Esophagus squamous epithelium (tissue), 5 donors: ENCODE results near the gene EFNB2. TPM values are rescaled to one million over a fixed set of nuclear protein-coding genes. Genes with fewer than 3 reads are reported as not detected.

Source experiments
- DNase-seq: peaks from one replicate; lab custom pipeline; 2025; lab: John Stamatoyannopoulos, UW
- H3K27ac ChIP-seq, 4 donors: fragments of 200-600 bp; sonication (generic); one replicate each; pipeline ENCODE4 v1.5.1; 2016 to 2019; ENCODE audit warnings: mild to moderate bottlenecking in 1 of 4
- H3K27me3 ChIP-seq, 4 donors: fragments of 200-600 bp; sonication (generic); 1 replicate in 3 of 4; 2 replicates in 1 of 4; pipeline versions ENCODE4 v1.5.1 to v1.6.0; 2017 to 2021; ENCODE audit warnings: antibody characterized with exemption in 1 of 4
- H3K36me3 ChIP-seq, 3 donors: fragments of 200-600 bp; sonication (generic); one replicate each; pipeline ENCODE4 v1.5.1; 2016 to 2019
- H3K4me1 ChIP-seq, 3 donors: fragments of 200-600 bp; sonication (generic); one replicate each; pipeline ENCODE4 v1.5.1; 2017 to 2019
- H3K4me3 ChIP-seq, 4 donors: fragments of 200-600 bp; sonication (generic); 1 replicate in 3 of 4; 2 replicates in 1 of 4; pipeline ENCODE4 v1.5.1; 2016 to 2019; ENCODE audit warnings: mild to moderate bottlenecking in 2 of 4, moderate library complexity in 1 of 4
- H3K9me3 ChIP-seq, 3 donors: fragments of 200-600 bp; sonication (generic); one replicate each; pipeline ENCODE4 v1.5.1; 2016 to 2019
- POLR2A ChIP-seq, 4 donors: fragments of 450-650 bp; IDR thresholded peaks; one replicate each; pipeline ENCODE4 v1.6.1; 2017; ENCODE audit warnings: antibody characterized with exemption in 4 of 4, mild to moderate bottlenecking in 4 of 4, moderate library complexity in 3 of 4
- WGBS, 2 donors: methylation state at CpG; one replicate each; pipeline ENCODE4 v1.1.5; 2018; 5-methylcytosine and 5-hydroxymethylcytosine counted together
- intact Hi-C: fragments of 100-400 bp; cut with DNase I; formaldehyde crosslinking; loops from one replicate; pipeline ENCODE4 v1.15.0; 2022
- total RNA-seq, 4 donors: library from RNA; depleted of rRNA; stranded (reverse); fragments of >200 nt; gene quantifications; one replicate each; pipeline ENCODE4 v1.1.0, GENCODE V29; 2016
- TF ChIP-seq, protein P1 (sequence below), 6 experiments: fragments of 450-650 bp in 4 of 6; fragments of 200-600 bp in 2 of 6; sonication (generic) in 2 of 6; IDR thresholded peaks; one replicate each; pipeline ENCODE4 v1.5.1; 2016 to 2019; ENCODE audit warnings: antibody characterized with exemption in 6 of 6, mild to moderate bottlenecking in 4 of 6, moderate library complexity in 4 of 6
- donor health status: DM: yes; HTN: yes; CAD: no.

EFNB2 gene
- total RNA-seq, 4 donors from 2014 or later: 14.9 to 29.1 (median 15.8) TPM

DNA sequence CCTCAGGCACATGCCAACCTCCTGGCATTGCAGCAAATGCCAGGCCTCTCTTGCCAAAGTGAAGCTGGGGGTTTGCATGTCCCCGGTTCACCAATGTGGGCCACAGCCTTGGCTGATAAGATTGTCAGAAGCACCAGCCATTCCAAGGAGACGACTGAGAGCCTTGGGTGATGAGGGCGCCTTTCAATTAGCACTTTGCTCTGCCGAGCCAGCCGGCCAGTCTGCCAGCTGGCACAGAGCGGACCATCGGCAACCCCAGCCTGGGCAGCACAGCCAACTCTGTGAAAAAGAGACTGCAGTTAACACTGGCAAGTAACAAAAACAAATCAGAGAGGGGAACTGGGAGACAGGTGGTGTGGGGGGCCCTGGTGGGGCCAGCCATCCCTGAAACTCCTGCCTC is 67.3 kb downstream of the EFNB2 start:
- H3K4me1 ChIP-seq: peaks cover 5 to 39% (median 9%) of the 10 kb centered on the region in 3 donors
- no peak overlapping the region for H3K4me3 ChIP-seq
- 39 to 49% methylated on average over 3 to 4 of the region's 7 CpGs for WGBS, 2 donors
- TF ChIP-seq, protein P1, sequence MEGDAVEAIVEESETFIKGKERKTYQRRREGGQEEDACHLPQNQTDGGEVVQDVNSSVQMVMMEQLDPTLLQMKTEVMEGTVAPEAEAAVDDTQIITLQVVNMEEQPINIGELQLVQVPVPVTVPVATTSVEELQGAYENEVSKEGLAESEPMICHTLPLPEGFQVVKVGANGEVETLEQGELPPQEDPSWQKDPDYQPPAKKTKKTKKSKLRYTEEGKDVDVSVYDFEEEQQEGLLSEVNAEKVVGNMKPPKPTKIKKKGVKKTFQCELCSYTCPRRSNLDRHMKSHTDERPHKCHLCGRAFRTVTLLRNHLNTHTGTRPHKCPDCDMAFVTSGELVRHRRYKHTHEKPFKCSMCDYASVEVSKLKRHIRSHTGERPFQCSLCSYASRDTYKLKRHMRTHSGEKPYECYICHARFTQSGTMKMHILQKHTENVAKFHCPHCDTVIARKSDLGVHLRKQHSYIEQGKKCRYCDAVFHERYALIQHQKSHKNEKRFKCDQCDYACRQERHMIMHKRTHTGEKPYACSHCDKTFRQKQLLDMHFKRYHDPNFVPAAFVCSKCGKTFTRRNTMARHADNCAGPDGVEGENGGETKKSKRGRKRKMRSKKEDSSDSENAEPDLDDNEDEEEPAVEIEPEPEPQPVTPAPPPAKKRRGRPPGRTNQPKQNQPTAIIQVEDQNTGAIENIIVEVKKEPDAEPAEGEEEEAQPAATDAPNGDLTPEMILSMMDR (IDR thresholded peaks at IDR 0.05): no peak
- TF ChIP-seq POLR2A (IDR thresholded peaks at IDR 0.05): no peak
- H3K27ac ChIP-seq: no peak overlapping the region
- H3K27me3 ChIP-seq: no peaks in the 10 kb centered on the region
- no peaks in the 10 kb centered on the region for H3K36me3 ChIP-seq
- H3K9me3 ChIP-seq: no peaks in the 10 kb centered on the region
- intact Hi-C loops: no loop called here
- no peak for DNase-seq

DNA sequence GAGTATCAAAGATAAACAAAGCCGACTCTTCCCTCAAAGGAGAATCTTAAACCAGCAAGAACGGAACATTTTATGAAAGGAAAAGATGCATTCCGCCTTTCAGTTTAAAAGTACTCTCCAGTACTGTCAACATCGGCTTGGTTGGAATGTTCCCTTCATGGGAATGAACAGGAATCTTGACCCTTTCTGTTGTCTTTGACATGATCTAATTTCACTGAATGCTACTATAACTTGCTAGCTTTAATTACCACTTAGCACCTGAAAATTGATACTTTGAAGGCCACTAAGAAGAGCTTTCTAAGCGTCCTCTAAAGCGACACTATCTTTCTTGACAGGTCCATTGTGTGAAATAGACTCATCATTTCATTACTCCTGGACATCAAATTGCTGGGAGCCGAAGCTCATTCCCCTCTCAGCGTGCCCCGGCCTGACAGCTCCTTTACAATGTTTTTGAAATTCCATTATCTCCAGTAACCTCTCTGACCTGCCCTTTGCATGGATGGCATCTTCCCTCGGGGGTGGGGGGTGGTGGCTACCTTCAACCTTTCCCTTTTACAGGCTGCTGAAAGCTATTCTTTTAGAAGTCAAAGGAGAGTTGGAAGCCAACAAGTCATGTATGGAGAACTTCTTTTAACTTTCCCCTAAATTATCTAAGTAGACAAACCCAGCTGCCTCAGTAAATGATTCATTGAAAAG is 67.9 kb downstream of the EFNB2 start:
- H3K9me3 ChIP-seq: no peaks in the 10 kb centered on the region
- H3K4me3 ChIP-seq: no peak overlapping the region
- no peaks in the 10 kb centered on the region for H3K36me3 ChIP-seq
- peaks cover 0 to 33% (median 3%) of the 10 kb centered on the region in 3 donors for H3K4me1 ChIP-seq
- intact Hi-C loops: no loop called here
- DNase-seq: no peak
- TF ChIP-seq POLR2A (IDR thresholded peaks at IDR 0.05): no peak
- TF ChIP-seq, protein P1 (IDR thresholded peaks at IDR 0.05): no peak
- H3K27ac ChIP-seq: no peak overlapping the region
- H3K27me3 ChIP-seq: no peaks in the 10 kb centered on the region
- 73 to 75% methylated on average over 10 of the region's 10 CpGs for WGBS, 2 donors

DNA sequence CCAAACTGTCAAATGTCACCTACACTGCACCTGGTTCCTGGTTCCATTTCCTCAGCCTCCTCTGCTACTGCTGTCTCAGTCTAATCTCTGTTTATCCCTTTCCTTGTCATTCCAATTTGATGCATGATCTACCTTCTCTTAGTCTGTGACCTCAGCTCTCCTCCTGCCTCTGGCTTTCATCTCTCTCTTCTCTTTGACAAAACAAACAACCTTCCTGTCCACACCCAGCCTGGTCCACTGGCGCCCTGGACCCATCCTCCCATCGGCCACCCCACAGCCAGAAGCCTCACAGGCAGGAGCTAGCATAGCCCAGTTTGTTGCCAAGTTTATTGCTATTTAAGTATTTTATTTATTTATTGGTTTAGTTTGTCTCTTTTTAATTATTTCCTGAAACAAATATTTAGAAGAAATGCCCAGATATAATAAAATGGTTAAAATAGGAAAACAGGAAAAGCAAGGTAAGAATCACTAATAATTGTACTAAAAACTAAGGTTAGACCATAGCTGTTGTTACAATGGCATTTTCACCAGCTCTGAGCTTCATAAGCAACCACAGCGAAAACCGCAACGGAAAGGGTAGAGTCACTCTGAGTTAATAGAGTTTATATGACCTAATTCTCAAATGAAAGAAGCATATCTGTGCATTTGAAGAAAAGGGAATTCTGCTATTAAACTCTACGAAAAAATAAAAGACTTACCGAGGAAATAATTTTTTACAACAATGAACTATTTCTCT is 68.6 kb downstream of the EFNB2 start:
- Histone ChIP-seq H3K4me3 (no peak overlapping the region), H3K27ac (no peak overlapping the region), H3K4me1 (peaks cover 0 to 26% (median 3%) of the 10 kb centered on the region in 3 donors), H3K36me3 (no peaks in the 10 kb centered on the region), H3K9me3 (no peaks in the 10 kb centered on the region), H3K27me3 (no peaks in the 10 kb centered on the region)
- intact Hi-C loops: no loop called here
- WGBS, 2 donors: 87 to 88% methylated on average over 6 to 7 of the region's 7 CpGs
- no peak for TF ChIP-seq POLR2A (IDR thresholded peaks at IDR 0.05)
- TF ChIP-seq, protein P1 (IDR thresholded peaks at IDR 0.05): no peak
- no peak for DNase-seq

DNA sequence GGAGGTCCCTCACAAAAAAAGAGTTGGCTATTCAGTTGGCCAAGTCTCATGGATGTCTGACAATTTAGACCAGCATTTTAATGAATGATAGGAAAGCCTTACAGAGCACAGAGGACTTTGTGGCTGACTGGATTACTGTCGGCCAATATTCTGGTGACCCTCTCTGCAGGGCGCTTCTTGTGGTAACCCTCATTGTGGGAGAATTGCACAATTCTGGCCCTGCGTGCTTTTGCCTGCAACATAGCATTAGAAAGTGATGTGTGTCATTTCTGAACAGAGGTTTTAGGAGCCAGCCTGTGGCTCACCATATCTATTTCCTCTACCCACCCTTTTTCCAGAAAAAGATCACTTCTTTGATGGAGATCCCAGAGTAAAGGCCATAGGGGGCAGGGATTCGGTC is 71.4 kb downstream of the EFNB2 start:
- no peak for DNase-seq
- TF ChIP-seq, protein P1 (IDR thresholded peaks at IDR 0.05): no peak
- TF ChIP-seq POLR2A (IDR thresholded peaks at IDR 0.05): no peak
- intact Hi-C loops: no loop called here
- no peaks in the 10 kb centered on the region for H3K9me3 ChIP-seq
- no peak overlapping the region for H3K4me3 ChIP-seq
- H3K27ac ChIP-seq: no peak overlapping the region
- H3K27me3 ChIP-seq: no peaks in the 10 kb centered on the region
- H3K4me1 ChIP-seq: peaks cover 0 to 14% (median 3%) of the 10 kb centered on the region in 3 donors
- no peaks in the 10 kb centered on the region for H3K36me3 ChIP-seq
- 80 to 82% methylated on average over 4 of the region's 4 CpGs for WGBS, 2 donors

DNA sequence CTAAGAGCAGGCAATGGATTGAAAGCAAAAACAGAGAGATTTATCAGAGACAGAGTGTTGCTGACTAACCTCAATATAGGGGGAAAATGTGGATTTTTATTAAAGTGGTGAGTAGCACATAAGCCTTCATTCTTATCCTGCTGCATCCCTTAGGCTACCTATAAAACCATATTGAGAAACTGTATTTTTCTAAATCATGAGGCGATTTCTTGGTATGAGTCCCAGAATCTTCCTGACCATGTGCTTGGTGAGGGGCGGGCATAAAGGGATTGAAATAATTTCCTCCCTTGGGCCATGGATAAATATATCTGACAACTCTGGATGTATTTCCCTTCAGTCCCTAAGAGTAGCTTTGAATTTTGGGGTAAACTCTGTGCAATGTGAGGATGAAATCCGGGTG is 72.8 kb downstream of the EFNB2 start:
- H3K9me3 ChIP-seq: no peaks in the 10 kb centered on the region
- no peak overlapping the region for H3K27ac ChIP-seq
- 85 to 88% methylated on average over 2 to 3 of the region's 3 CpGs for WGBS, 2 donors
- H3K27me3 ChIP-seq: no peaks in the 10 kb centered on the region
- no peaks in the 10 kb centered on the region for H3K36me3 ChIP-seq
- no peaks in the 10 kb centered on the region for H3K4me1 ChIP-seq
- TF ChIP-seq, protein P1 (IDR thresholded peaks at IDR 0.05): no peak
- no peak for TF ChIP-seq POLR2A (IDR thresholded peaks at IDR 0.05)
- intact Hi-C loops: no loop called here
- no peak overlapping the region for H3K4me3 ChIP-seq
- DNase-seq: no peak
